ENCODE data around the gene NLRC3. TPM values are rescaled to one million over a fixed set of nuclear protein-coding genes. Genes with fewer than 3 reads are reported as not detected.

The NLRC3 gene
- total RNA-seq, 3 donors from 2014 or later: 0.64 to 1.6 (median 1.3) TPM

DNA sequence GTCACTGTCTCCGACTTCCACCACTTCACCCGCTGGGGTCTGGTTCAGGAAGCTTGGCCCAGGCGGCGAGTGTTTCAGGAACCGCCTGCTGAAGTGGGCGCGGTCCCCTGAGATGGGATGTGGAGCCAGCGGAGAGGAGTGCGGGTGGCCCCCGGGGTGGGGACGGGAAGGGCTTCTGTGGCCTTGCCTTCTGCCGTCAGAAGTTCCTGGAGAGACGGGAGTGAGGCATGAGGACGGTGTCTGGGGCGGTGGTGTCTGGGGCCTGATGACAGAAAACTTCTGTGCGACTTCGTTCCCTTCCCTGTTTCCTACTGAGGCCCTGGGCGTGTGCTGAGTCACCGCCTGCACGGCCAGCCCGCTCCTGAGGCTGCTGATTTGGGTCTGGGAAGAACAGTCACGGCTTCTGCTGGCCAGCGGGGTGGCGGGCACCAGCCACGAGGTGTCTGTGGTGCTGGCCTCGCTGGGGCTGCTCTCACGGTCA lies 12.3 kb upstream of the NLRC3 start:
- TF ChIP-seq POLR2A (IDR thresholded peaks at IDR 0.05): no peak
- no peak for TF ChIP-seq POLR2AphosphoS5 (IDR thresholded peaks at IDR 0.05)
- no peak for TF ChIP-seq CTCF (IDR thresholded peaks at IDR 0.05)
- Histone ChIP-seq H3K9me3 (no peaks in the 10 kb centered on the region), H3K27me3 (no peaks in the 10 kb centered on the region), H3K4me3 (no peak overlapping the region), H3K4me1 (no peaks in the 10 kb centered on the region), H3K27ac (no peak overlapping the region), H3K36me3 (no peaks in the 10 kb centered on the region)
- no peak for DNase-seq (ENCODE audit: low spot score in 2 of 2)
- intact Hi-C loops (cut with DNase I; ENCODE audit: low total_unique reads): no loop called here

GRCh38 chr16:3589001-3589400 lies 11.8 kb upstream of the NLRC3 start:
- Histone ChIP-seq H3K4me1 (no peaks in the 10 kb centered on the region), H3K4me3 (no peak overlapping the region), H3K27ac (no peak overlapping the region), H3K27me3 (no peaks in the 10 kb centered on the region), H3K36me3 (no peaks in the 10 kb centered on the region), H3K9me3 (no peaks in the 10 kb centered on the region)
- no peak for DNase-seq (ENCODE audit: low spot score in 2 of 2)
- intact Hi-C loops (cut with DNase I; ENCODE audit: low total_unique reads): no loop called here
- no peak for TF ChIP-seq CTCF (IDR thresholded peaks at IDR 0.05)
- no peak for TF ChIP-seq POLR2AphosphoS5 (IDR thresholded peaks at IDR 0.05)
- no peak for TF ChIP-seq POLR2A (IDR thresholded peaks at IDR 0.05)

- Histone ChIP-seq H3K36me3 (no peaks in the 10 kb centered on the region), H3K27ac (no peak overlapping the region), H3K4me1 (no peaks in the 10 kb centered on the region), H3K4me3 (no peak overlapping the region), H3K27me3 (no peaks in the 10 kb centered on the region), H3K9me3 (no peaks in the 10 kb centered on the region)
- no peak for TF ChIP-seq POLR2AphosphoS5 (IDR thresholded peaks at IDR 0.05)
- no peak for TF ChIP-seq CTCF (IDR thresholded peaks at IDR 0.05)
- TF ChIP-seq POLR2A (IDR thresholded peaks at IDR 0.05): no peak
- no peak for DNase-seq (ENCODE audit: low spot score in 2 of 2)
- intact Hi-C loops (cut with DNase I; ENCODE audit: low total_unique reads): no loop called here
Observed at GRCh38 chr16:3587547-3588110, 10.4 kb upstream of the NLRC3 start.

DNA sequence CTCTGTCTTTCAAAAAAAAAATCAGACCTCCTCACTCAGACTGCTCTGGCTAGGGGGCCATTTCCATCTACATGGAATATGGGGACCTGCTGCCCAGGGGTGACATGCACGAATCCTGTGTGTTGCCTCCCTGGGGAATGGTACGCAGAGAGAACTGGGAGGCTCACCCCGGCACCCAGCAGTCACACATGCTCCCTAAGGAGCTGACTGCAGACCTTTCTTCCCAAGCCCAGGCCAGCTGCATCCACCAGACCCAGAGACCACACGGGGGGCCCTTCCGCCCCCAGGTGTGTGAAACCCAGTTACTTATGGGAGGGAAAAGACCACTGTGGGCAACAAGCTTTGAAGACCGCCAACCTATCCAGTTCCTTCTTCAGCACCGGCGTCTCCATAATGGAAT lies 7.2 kb upstream of the NLRC3 start:
- no peaks in the 10 kb centered on the region for H3K4me1 ChIP-seq
- H3K27ac ChIP-seq: no peak overlapping the region
- no peak for TF ChIP-seq POLR2A (IDR thresholded peaks at IDR 0.05)
- TF ChIP-seq POLR2AphosphoS5 (IDR thresholded peaks at IDR 0.05): no peak
- no peak for TF ChIP-seq CTCF (IDR thresholded peaks at IDR 0.05)
- no peaks in the 10 kb centered on the region for H3K36me3 ChIP-seq
- no peak for DNase-seq (ENCODE audit: low spot score in 2 of 2)
- intact Hi-C loops (cut with DNase I; ENCODE audit: low total_unique reads): no loop called here
- no peak overlapping the region for H3K4me3 ChIP-seq
- H3K9me3 ChIP-seq: no peaks in the 10 kb centered on the region
- H3K27me3 ChIP-seq: no peaks in the 10 kb centered on the region

- Histone ChIP-seq H3K9me3 (no peaks in the 10 kb centered on the region), H3K27ac (no peak overlapping the region), H3K36me3 (no peaks in the 10 kb centered on the region), H3K27me3 (no peaks in the 10 kb centered on the region), H3K4me3 (no peak overlapping the region), H3K4me1 (no peaks in the 10 kb centered on the region)
- DNase-seq (ENCODE audit: low spot score in 2 of 2): no peak
- TF ChIP-seq POLR2A (IDR thresholded peaks at IDR 0.05) (no peak), POLR2AphosphoS5 (IDR thresholded peaks at IDR 0.05) (no peak), CTCF (IDR thresholded peaks at IDR 0.05) (no peak)
- intact Hi-C loops (cut with DNase I; ENCODE audit: low total_unique reads): no loop called here
Observed at GRCh38 chr16:3583303-3584038, 6.3 kb upstream of the NLRC3 start.

Data from breast epithelium (tissue), 4 donors.